LoVo (cell line): ENCODE results near the gene PRKN.

Experiments
- DNase-seq: peaks from one replicate; pipeline ENCODE4 v3.0.0-alpha.2; 2016; ENCODE audit warnings: low spot score

The PRKN gene

GRCh38 chr6:161486361-161487216, 1241.0 kb downstream of the PRKN start:
- DNase-seq = peak; percentile 11

DNA sequence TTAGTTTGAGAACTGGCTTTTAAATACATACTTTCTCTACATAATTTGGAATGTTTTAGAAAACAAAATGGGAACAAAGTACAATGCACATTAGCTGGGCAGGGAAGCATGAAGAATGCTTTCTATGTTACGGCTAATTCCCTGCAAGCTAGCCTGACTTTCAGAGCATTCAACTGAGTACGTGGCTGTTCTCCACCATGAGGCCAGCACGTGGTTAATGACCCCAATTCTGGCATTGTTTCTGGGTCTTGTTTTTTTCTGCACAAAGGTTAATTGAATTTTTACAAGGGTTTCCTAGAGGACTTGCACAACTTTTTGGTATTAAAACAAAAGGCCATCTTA, 1245.1 kb downstream of the PRKN start:
- DNase-seq = no peak

DNA sequence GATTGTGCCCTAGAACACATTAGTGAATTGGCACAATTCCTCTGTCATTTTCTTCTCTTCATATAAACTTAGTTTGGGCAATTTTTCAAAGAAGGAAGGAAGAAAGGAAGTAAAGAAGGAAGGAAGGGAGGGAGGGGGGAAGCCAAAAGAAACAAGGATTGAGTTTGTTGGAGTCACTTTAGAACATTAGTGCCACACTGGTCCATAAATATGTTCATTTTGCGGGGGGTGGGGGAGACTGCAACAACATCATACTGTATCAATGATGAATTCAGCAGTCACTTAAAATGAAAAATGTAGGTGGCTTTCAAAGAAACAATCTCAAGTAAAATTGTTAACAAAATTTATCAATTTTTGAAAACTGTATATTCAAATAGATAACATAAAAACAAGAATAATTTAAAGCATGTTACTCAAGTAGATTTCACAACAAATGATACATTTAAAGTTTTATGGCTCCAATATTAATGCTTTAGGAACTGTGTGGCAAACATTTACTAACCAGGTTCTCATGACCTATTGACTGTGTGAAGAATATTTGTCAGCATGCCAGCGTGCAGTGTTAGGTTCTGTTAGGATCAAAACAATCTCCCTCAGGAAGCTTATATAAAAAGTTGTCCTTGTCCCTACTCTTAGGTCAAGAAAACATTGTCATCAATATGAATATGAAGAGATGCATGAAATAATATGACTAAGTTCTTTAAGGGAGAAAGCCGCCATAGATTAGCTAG, 1245.6 kb downstream of the PRKN start:
- DNase-seq = no peak

DNA sequence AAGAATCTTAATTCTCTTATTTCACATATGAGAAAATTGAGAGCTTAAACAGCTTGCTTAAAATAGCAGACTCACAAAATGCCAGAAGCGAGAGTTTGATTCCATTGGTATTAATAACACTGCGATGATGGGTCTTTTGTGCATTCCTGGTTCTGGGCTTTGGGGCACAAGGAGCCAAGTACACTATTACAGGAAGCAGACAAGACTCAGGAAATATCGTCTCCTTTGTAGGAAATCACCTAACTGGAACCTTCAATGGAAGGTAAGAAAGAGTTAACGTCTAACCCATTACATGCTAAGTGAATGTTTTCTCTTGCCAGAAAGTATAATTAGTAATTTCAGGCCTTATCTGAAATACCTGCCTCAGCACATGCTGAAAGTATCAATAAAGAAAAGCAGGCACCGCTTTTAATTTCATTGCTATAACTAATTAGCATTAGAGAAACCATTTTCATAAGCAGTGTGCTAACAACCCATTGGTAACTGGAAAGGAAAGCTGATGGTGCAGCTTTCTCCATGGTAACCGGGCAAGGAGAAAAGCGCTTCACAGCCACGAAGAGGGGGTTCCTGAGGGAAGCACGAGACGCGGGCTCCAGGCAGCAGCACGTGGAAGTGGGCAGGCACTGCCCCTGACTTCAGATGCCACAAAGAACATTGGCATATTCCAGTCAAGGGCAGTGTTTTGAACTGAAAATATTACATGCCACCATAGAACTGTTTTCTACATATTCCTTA, 1247.0 kb downstream of the PRKN start:
- DNase-seq = no peak

DNA sequence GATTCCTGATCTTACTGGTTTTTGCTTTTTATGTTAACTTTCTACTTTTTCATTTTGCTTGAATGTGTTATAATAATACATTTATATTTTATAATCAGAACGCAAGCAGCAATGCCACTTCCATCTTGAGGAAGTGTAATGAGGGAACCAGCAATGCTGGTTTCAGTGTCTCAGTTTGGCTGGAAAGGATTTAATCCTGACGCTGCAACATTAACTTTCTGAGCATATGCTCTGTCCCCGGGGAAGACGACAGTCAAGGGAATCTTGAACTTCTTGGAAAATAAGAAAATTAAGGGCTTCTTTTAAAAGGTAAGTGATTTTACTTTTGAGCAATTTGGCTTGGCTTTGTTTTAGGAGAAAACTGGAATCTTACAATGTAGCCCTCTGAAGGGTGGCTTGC, 1248.2 kb downstream of the PRKN start:
- DNase-seq = no peak

DNA sequence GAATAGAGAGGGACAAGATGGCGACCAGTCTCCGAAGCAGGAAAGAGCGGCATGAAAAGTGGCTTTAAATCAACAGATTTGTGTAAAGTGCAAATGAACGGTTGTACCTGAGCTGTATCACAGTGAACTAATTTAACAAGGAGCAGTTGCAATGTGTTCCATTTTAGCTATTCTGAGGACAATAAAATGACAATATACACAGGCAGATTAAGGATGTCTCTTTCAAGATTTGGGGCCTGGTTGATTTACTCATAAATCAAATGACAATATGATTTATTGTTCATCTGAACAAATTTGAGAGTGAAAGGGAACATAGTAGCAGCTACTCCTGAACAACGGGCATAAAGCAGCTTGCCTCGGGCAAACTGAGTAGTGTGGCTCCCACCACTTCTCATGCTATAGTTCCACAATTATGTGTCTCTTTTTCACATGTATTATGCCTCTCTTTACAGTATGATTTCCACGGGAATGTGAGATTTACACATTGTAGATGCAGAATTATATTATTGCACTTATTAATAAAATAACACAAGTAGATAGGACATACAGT, 1249.6 kb downstream of the PRKN start:
- DNase-seq = no peak

DNA sequence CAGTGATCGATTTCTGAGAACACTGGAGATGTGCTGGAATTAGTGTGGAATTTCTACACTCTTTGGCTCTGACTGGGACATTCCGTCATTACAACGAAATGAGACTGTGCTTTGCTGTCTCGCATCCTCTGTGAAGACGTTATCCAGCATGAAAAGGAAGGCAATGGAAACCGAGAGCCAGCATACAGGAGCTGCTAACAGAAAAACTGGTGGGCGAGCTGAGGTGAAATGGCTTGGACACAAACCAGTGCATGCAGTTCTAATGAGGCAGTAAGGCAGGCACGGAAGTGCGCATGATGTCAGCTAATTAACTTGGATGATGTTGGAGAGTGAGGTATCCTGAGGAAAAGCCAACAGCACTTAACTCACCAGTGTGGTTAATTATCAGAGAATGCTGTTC, 1250.9 kb downstream of the PRKN start:
- DNase-seq = no peak

- DNase-seq = no peak
Measured at GRCh38 chr6:161465403-161465802, 1262.2 kb downstream of the PRKN start.

GRCh38 chr6:161463071-161463470, 1264.5 kb downstream of the PRKN start:
- DNase-seq = no peak

DNA sequence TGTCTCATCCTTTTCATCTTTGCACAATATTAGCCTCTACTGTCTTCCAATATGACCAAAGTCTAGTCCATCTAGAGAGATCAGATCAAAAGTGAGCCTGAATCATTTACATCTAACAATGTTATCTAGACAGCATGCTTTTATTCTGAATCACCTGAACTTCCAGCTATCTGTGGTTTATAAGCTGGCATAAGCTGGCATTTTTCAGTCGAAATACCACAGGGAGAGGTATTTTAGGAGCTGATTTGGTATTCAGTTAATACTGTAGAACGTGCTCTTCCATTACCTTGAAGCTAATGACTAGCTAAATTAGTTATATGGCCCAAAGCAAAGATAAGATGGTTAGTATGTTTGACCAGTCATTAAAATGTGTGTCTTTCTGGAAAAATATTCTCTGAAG, 1265.4 kb downstream of the PRKN start:
- no peak for DNase-seq

GRCh38 chr6:161459008-161459615, 1268.5 kb downstream of the PRKN start:
- DNase-seq = no peak

DNA sequence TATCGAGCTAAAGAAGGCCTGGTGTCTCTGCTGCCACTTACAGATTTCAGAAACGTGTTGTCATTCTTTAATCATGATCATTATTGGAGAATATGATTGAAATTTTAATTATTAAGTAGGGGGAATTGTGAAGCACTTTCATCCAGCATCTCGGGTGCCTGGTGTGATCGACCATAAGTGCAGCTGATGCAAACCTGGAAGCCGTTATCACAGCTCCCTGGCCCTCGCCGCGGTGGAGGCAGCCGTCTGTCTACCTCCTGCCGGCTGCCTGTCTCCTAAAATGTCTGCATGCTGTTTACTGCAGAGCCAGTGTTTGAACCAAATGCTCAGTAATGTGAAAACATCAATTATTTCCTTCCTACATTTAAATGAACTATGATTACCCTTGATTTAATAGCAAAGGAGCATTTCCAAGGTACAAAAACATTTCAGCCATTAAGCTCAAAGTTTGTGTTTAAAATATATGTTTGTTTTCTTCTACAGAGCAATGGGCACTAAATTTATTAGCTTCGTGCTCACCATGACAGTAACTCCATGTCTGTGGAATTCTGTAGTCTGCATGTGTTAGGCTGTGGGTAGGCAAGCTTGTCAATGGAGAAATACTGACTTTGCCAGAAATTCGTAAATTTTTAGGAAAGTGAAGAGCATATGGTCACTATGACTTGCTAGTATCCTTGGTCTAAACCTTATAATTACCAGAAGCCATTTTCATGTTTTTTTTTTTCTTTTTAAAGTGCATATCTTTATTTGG, 1269.2 kb downstream of the PRKN start:
- no peak for DNase-seq

DNA sequence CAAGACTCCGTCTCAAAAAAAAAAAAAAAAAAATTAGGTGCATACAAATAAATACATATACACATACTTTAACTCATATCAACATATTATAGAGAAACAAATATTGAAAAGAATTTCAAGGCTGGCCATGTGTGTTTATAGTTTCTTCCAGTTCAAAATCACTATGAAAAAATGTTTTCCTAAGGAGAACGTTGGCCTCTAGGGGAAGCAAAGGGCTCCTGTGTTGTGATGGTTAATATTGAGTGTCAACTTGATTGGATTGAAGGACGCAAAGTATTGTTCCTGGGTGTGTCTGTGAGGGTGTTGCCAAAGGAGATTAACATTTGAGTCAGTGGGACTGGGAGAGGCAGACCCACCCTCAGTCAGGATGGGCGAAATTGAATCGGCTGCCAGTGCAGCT, 1271.7 kb downstream of the PRKN start:
- no peak for DNase-seq

GRCh38 chr6:161453558-161453957, 1274.0 kb downstream of the PRKN start:
- no peak for DNase-seq

DNA sequence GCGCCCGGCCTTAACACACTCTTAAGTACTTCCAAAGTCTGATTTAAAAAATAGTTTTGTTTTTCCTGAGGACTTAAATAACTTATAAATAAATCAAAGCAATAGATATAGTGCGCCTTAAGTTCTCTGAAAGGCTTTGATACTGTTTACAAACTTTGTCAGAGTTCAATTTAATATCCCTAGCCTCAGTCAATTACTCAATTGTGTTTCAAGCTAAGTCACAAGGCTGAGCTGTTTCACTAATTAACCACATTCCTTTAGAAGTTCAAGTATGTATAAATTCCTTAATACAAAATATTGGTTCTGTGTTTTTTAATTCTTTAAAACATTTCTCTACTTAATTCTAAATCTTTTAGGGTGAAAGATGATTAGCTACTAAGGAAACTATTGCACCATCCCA, 1275.3 kb downstream of the PRKN start:
- no peak for DNase-seq

GRCh38 chr6:161449521-161449920, 1278.0 kb downstream of the PRKN start:
- DNase-seq = no peak

DNA sequence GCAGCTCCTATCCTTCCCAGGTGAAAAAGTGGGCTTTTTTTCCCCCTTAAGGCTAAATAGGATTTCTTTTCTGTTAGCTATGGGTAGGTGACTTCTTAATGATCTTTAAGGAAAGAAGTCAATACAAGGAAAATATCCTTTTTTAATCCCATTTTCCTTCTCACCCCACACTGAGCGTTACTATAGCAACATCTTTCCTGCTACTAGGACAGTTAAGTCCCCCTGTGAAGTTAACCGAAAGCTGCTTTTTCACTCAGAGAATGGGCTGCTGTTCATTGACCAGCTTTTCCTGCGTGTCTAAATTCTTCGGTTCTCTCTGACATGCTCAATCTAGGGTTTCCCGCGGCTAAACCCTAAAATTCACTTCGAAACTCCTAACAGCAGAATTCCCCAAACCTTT, 1280.6 kb downstream of the PRKN start:
- DNase-seq = no peak

GRCh38 chr6:161446296-161446925, 1281.2 kb downstream of the PRKN start:
- DNase-seq = no peak

GRCh38 chr6:161445021-161445799, 1282.4 kb downstream of the PRKN start:
- no peak for DNase-seq

DNA sequence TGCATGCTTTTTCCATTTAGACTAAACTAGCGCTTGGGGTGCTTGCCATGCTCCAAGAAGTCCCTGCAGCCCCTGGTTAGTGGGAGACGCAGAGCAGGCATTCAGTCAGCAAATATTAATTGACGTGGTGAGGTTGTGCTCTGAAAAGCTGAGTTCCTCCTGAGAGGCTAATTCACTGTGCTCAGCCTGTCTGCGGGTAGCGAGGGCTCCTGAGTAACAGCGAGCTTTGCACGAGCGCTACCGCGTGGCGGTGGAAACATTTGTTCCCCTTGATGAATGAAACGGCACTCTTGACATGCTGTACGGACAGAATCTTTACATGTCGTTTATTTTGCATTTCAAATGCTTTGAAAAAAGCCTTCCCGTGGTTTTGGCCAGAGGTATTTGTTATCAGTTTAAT, 1283.1 kb downstream of the PRKN start:
- no peak for DNase-seq
